ENCODE data around the gene MIB1.
"Not testable (repeated sequence)": the region's sequence is repeated elsewhere in the genome, so short reads cannot be mapped to it uniquely, and the experiment has no call there.

MIB1 gene

GRCh38 chr18:21733011-21733410 is 7.6 kb upstream of the MIB1 start:
- no peak overlapping the region for H3K27ac ChIP-seq (ENCODE audit: insufficient read depth in 1 of 2, low read depth in 1 of 2, low read length in 2 of 2, poor library complexity in 1 of 2, severe bottlenecking in 2 of 2)
- no peaks in the 10 kb centered on the region for H3K36me3 ChIP-seq (ENCODE audit: control insufficient read depth in 4 of 4, insufficient read depth in 4 of 4, low read length in 3 of 4)
- POLR2A ChIA-PET: interaction anchor here (0.7 kb wide), 1 partner anchor 321 kb away, joined by 3 read pairs; no protein-coding TSS in a partner anchor
- no peak overlapping the region for H3K4me3 ChIP-seq (ENCODE audit: control insufficient read depth in 1 of 7, extremely low read depth in 1 of 7, insufficient read depth in 4 of 7, low read depth in 2 of 7, low read length in 6 of 7)
- no peaks in the 10 kb centered on the region for H3K4me1 ChIP-seq (ENCODE audit: control extremely low read depth in 1 of 4, control insufficient read depth in 4 of 4, insufficient read depth in 4 of 4, low read length in 3 of 4)
- H3K27me3 ChIP-seq (replicated peaks in 2 of 5; ENCODE audit: control insufficient read depth in 4 of 5, insufficient read depth in 5 of 5, low read length in 4 of 5): no peaks in the 10 kb centered on the region
- 98% methylated on average over 5 of the region's 5 CpGs for WGBS (ENCODE audit: insufficient coverage)
- CTCF ChIA-PET: no interaction called here
- no peak for DNase-seq
- peaks cover 0 to 4% (median 0%) of the 10 kb centered on the region in 5 experiments for H3K9me3 ChIP-seq (ENCODE audit: control extremely low read depth in 1 of 5, control insufficient read depth in 4 of 5, insufficient read depth in 2 of 5, low read depth in 1 of 5, low read length in 4 of 5)

- CTCF ChIA-PET: no interaction called here
- H3K4me1 ChIP-seq (ENCODE audit: control extremely low read depth in 1 of 4, control insufficient read depth in 4 of 4, insufficient read depth in 4 of 4, low read length in 3 of 4): peaks cover 0 to 9% (median 4%) of the 10 kb centered on the region in 4 experiments
- H3K4me3 ChIP-seq (ENCODE audit: control insufficient read depth in 1 of 7, extremely low read depth in 1 of 7, insufficient read depth in 4 of 7, low read depth in 2 of 7, low read length in 6 of 7): no peak overlapping the region
- H3K27me3 ChIP-seq (replicated peaks in 2 of 5; ENCODE audit: control insufficient read depth in 4 of 5, insufficient read depth in 5 of 5, low read length in 4 of 5): no peaks in the 10 kb centered on the region
- peak in 1 of 3 donors; percentile 24 for DNase-seq
- peaks cover 0 to 4% (median 0%) of the 10 kb centered on the region in 5 experiments for H3K9me3 ChIP-seq (ENCODE audit: control extremely low read depth in 1 of 5, control insufficient read depth in 4 of 5, insufficient read depth in 2 of 5, low read depth in 1 of 5, low read length in 4 of 5)
- no peaks in the 10 kb centered on the region for H3K36me3 ChIP-seq (ENCODE audit: control insufficient read depth in 4 of 4, insufficient read depth in 4 of 4, low read length in 3 of 4)
- POLR2A ChIA-PET: no interaction called here
- no peak overlapping the region for H3K27ac ChIP-seq (ENCODE audit: insufficient read depth in 1 of 2, low read depth in 1 of 2, low read length in 2 of 2, poor library complexity in 1 of 2, severe bottlenecking in 2 of 2)
- WGBS (ENCODE audit: insufficient coverage): 90% methylated on average over 12 of the region's 12 CpGs
Observed at GRCh38 chr18:21735452-21736015, 5.1 kb upstream of the MIB1 start.

- peaks cover under 1 to 13% (median 7%) of the 10 kb centered on the region in 4 experiments for H3K4me1 ChIP-seq (ENCODE audit: control extremely low read depth in 1 of 4, control insufficient read depth in 4 of 4, insufficient read depth in 4 of 4, low read length in 3 of 4)
- CTCF ChIA-PET: interaction anchor here (0.6 kb wide), 1 partner anchor 79 kb away, joined by 3 read pairs; no protein-coding TSS in a partner anchor
- H3K27ac ChIP-seq (ENCODE audit: insufficient read depth in 1 of 2, low read depth in 1 of 2, low read length in 2 of 2, poor library complexity in 1 of 2, severe bottlenecking in 2 of 2); POLR2A ChIA-PET; DNase-seq; H3K4me3 ChIP-seq (ENCODE audit: control insufficient read depth in 1 of 7, extremely low read depth in 1 of 7, insufficient read depth in 4 of 7, low read depth in 2 of 7, low read length in 6 of 7); H3K9me3 ChIP-seq (ENCODE audit: control extremely low read depth in 1 of 5, control insufficient read depth in 4 of 5, insufficient read depth in 2 of 5, low read depth in 1 of 5, low read length in 4 of 5); H3K36me3 ChIP-seq (ENCODE audit: control insufficient read depth in 4 of 4, insufficient read depth in 4 of 4, low read length in 3 of 4); H3K27me3 ChIP-seq (replicated peaks in 2 of 5; ENCODE audit: control insufficient read depth in 4 of 5, insufficient read depth in 5 of 5, low read length in 4 of 5): not testable (repeated sequence)
- WGBS (ENCODE audit: insufficient coverage): 83% methylated on average over 1 of the region's 4 CpGs
Observed at GRCh38 chr18:21736926-21737325, 3.7 kb upstream of the MIB1 start.

- Histone ChIP-seq H3K4me1 (ENCODE audit: control extremely low read depth in 1 of 4, control insufficient read depth in 4 of 4, insufficient read depth in 4 of 4, low read length in 3 of 4) (peaks cover 9 to 28% (median 15%) of the 10 kb centered on the region in 4 experiments), H3K36me3 (ENCODE audit: control insufficient read depth in 4 of 4, insufficient read depth in 4 of 4, low read length in 3 of 4) (no peaks in the 10 kb centered on the region), H3K27me3 (replicated peaks in 2 of 5; ENCODE audit: control insufficient read depth in 4 of 5, insufficient read depth in 5 of 5, low read length in 4 of 5) (no peaks in the 10 kb centered on the region), H3K27ac (ENCODE audit: insufficient read depth in 1 of 2, low read depth in 1 of 2, low read length in 2 of 2, poor library complexity in 1 of 2, severe bottlenecking in 2 of 2) (peak overlapping the region in 1 of 2 experiments; percentile 96), H3K9me3 (ENCODE audit: control extremely low read depth in 1 of 5, control insufficient read depth in 4 of 5, insufficient read depth in 2 of 5, low read depth in 1 of 5, low read length in 4 of 5) (peaks cover 0 to 4% (median 0%) of the 10 kb centered on the region in 5 experiments), H3K4me3 (ENCODE audit: control insufficient read depth in 1 of 7, extremely low read depth in 1 of 7, insufficient read depth in 4 of 7, low read depth in 2 of 7, low read length in 6 of 7) (peak overlapping the region in 6 of 7 experiments; percentile 79 to 95 (median 92))
- ChIA-PET CTCF (interaction anchor here (0.7 to 1.9 kb wide), 6 partner anchors 9 to 139 kb away, joined by 3 to 5 read pairs (median 3); partner anchors contain the start of genes ABHD3 and ESCO1), POLR2A (interaction anchor here (0.6 to 0.7 kb wide), 2 partner anchors 61 to 81 kb away, joined by 3 to 5 read pairs; no protein-coding TSS in a partner anchor)
- no peak for DNase-seq
- WGBS (ENCODE audit: insufficient coverage): 75% methylated on average over 10 of the region's 21 CpGs
Observed at GRCh38 chr18:21739604-21740537, 721 bp upstream of the MIB1 start.

- POLR2A ChIA-PET: interaction anchor here (0.6 kb wide), 1 partner anchor 101 kb away, joined by 3 read pairs; no protein-coding TSS in a partner anchor
- peaks cover 9 to 29% (median 15%) of the 10 kb centered on the region in 4 experiments for H3K4me1 ChIP-seq (ENCODE audit: control extremely low read depth in 1 of 4, control insufficient read depth in 4 of 4, insufficient read depth in 4 of 4, low read length in 3 of 4)
- H3K27ac ChIP-seq (ENCODE audit: insufficient read depth in 1 of 2, low read depth in 1 of 2, low read length in 2 of 2, poor library complexity in 1 of 2, severe bottlenecking in 2 of 2): peak overlapping the region; percentile 84 to 96
- peak overlapping the region; percentile 79 to 99 (median 92) for H3K4me3 ChIP-seq (ENCODE audit: control insufficient read depth in 1 of 7, extremely low read depth in 1 of 7, insufficient read depth in 4 of 7, low read depth in 2 of 7, low read length in 6 of 7)
- H3K27me3 ChIP-seq (replicated peaks in 2 of 5; ENCODE audit: control insufficient read depth in 4 of 5, insufficient read depth in 5 of 5, low read length in 4 of 5): no peaks in the 10 kb centered on the region
- H3K36me3 ChIP-seq (ENCODE audit: control insufficient read depth in 4 of 4, insufficient read depth in 4 of 4, low read length in 3 of 4): no peaks in the 10 kb centered on the region
- peaks cover 0 to 2% (median 0%) of the 10 kb centered on the region in 5 experiments for H3K9me3 ChIP-seq (ENCODE audit: control extremely low read depth in 1 of 5, control insufficient read depth in 4 of 5, insufficient read depth in 2 of 5, low read depth in 1 of 5, low read length in 4 of 5)
- no peak for DNase-seq
- WGBS (ENCODE audit: insufficient coverage): 0% methylated on average over 20 of the region's 41 CpGs
- CTCF ChIA-PET: interaction anchor here (1.4 to 1.9 kb wide), 2 partner anchors 19 to 140 kb away, joined by 3 to 5 read pairs; partner anchors contain the start of gene ESCO1
Observed at GRCh38 chr18:21741312-21741561, 645 bp downstream of the MIB1 start.

GRCh38 chr18:21741562-21742314 is 1.1 kb downstream of the MIB1 start:
- no peaks in the 10 kb centered on the region for H3K36me3 ChIP-seq (ENCODE audit: control insufficient read depth in 4 of 4, insufficient read depth in 4 of 4, low read length in 3 of 4)
- ChIA-PET CTCF (interaction anchor here (0.7 to 1.9 kb wide), 3 partner anchors 18 to 141 kb away, joined by 3 to 5 read pairs (median 3); partner anchors contain the start of gene ESCO1), POLR2A (interaction anchor here (0.6 to 0.7 kb wide), 2 partner anchors 35 to 101 kb away, joined by 3 read pairs; no protein-coding TSS in a partner anchor)
- H3K9me3 ChIP-seq (ENCODE audit: control extremely low read depth in 1 of 5, control insufficient read depth in 4 of 5, insufficient read depth in 2 of 5, low read depth in 1 of 5, low read length in 4 of 5): no peaks in the 10 kb centered on the region
- peak; percentile 17 to 64 (median 54) for DNase-seq
- no peaks in the 10 kb centered on the region for H3K27me3 ChIP-seq (replicated peaks in 2 of 5; ENCODE audit: control insufficient read depth in 4 of 5, insufficient read depth in 5 of 5, low read length in 4 of 5)
- peak overlapping the region; percentile 79 to 99 (median 92) for H3K4me3 ChIP-seq (ENCODE audit: control insufficient read depth in 1 of 7, extremely low read depth in 1 of 7, insufficient read depth in 4 of 7, low read depth in 2 of 7, low read length in 6 of 7)
- WGBS (ENCODE audit: insufficient coverage): 1% methylated on average over 46 of the region's 49 CpGs
- H3K27ac ChIP-seq (ENCODE audit: insufficient read depth in 1 of 2, low read depth in 1 of 2, low read length in 2 of 2, poor library complexity in 1 of 2, severe bottlenecking in 2 of 2): peak overlapping the region in 1 of 2 experiments; percentile 96
- peaks cover 9 to 29% (median 15%) of the 10 kb centered on the region in 4 experiments for H3K4me1 ChIP-seq (ENCODE audit: control extremely low read depth in 1 of 4, control insufficient read depth in 4 of 4, insufficient read depth in 4 of 4, low read length in 3 of 4)
